Measurements from ENCODE around the gene GSPT1.

GRCh38 chr16:11896486-11897176 lies 19.1 kb downstream of the GSPT1 start:
- TF ChIP-seq ESRRG (CRISPR knock-in tag; IDR thresholded peaks at IDR 0.05) (no peak), PPARA (CRISPR knock-in tag; IDR thresholded peaks at IDR 0.05; ENCODE audit: borderline replicate concordance) (no peak), TOX (CRISPR knock-in tag; IDR thresholded peaks at IDR 0.05; ENCODE audit: borderline replicate concordance) (no peak), CREB5 (CRISPR knock-in tag; IDR thresholded peaks at IDR 0.05; ENCODE audit: low read depth) (no peak), TSHZ2 (CRISPR knock-in tag; IDR thresholded peaks at IDR 0.05) (no peak), ARNTL (CRISPR knock-in tag; IDR thresholded peaks at IDR 0.05; ENCODE audit: borderline replicate concordance, low read depth) (no peak), CSRNP3 (CRISPR knock-in tag; IDR thresholded peaks at IDR 0.05) (no peak), ZFP30 (CRISPR knock-in tag; IDR thresholded peaks at IDR 0.05) (no peak), RARB (CRISPR knock-in tag; IDR thresholded peaks at IDR 0.05) (no peak), GLIS3 (CRISPR knock-in tag; IDR thresholded peaks at IDR 0.05) (no peak)
